Stimulated activated CD8-positive, alpha-beta memory T cell treated with anti-CD3 and anti-CD28 coated beads, Interleukin-4, amount 100 ng/mL, for 4 hours (primary cell): Measurements from ENCODE around the gene ST8SIA5.

ENCODE experiments used
- DNase-seq, 2 donors: peaks; one replicate each; pipeline ENCODE4 v3.0.0-alpha.2; 2020; ENCODE audit warnings: low read depth in 2 of 2, low spot score in 1 of 2

The ST8SIA5 gene

GRCh38 chr18:46675112-46675511, 81.7 kb downstream of the ST8SIA5 start:
- no peak for DNase-seq

DNA sequence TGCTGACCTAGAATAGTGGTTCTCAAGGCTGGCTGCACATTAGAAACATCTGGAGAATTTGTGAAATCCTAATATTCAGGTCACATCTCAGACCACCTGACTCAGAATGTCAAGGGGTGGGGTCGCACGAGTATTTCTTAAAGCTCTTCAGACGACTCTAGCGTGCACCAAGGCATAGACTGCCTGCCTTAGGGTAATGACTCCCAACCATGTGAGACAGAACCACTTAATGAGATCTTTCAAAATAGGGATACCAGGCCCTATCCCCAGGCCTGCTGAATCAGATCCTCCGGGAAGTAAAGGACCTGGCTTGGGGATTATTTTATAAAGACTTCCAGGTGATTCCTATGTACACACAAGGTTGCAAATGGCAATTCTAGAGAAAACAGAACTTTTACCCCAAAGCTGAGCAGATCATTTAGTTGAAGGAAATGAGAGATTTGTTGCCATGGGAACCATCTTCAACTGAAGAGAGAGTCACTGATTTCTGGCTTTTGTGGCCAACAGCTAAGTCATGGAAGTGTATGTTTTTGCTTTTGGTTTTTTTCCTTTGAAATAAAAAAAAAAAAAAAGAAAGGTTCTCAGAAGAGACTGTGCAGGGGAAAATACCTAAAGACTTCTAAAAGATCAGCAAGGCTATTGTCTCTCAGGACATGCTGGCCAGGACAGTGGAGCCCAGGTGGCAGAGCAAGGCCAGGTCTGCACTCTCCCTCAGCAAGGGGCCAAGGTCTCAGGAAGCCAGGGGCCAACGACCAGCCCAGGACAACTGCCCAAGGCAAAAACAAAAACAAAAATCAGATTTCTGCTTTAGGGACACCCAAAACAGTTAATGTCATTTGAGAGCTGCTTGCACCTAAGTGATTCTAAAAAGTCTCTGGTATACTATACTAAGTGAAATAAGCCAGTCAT, 84.5 kb downstream of the ST8SIA5 start:
- DNase-seq, result no peak

DNA sequence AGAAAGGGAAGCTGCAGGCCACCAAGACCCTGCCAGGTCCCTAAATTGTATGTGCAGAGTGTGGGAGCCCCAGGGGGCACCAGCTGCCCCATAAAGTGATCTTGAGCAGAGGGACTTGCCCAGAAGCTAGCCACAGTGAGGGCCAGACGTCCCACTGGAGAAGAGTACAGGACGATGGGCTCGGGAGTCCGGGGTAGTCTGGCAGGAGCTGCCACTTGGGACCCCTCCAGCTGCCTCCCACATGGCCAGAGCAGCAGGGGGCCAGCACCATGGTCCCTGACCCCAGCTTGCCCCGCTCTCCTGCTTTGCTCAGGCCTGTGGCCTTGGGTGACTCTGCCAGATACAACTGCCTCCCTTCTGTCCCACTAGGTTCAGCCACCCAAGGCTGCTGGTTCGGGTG, 88.2 kb downstream of the ST8SIA5 start:
- DNase-seq, result no peak

- DNase-seq, result no peak
These were observed 88.7 kb downstream of the ST8SIA5 start for GRCh38 chr18:46668135-46668534.

GRCh38 chr18:46663539-46663938, 93.3 kb downstream of the ST8SIA5 start:
- DNase-seq, result no peak

- no peak for DNase-seq
These were observed 95.7 kb downstream of the ST8SIA5 start for GRCh38 chr18:46660957-46661749.

DNA sequence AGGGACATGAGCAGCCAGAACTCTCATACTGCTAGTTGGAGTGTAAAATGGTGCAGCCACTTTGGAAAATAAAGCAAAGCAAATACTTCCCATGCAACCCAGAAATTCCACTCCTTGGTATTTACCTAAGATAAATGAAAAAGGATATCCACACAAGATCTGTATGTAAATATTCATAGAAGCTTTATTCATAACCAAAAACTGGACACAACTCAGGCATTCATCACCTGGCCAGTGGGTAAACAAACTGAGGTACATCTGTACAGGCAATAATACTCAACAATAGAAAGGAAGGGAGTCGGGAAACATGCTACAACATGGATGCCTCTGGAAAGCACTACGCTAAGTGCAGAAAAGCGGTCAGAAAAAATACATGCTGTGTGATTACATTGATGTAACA, 97.4 kb downstream of the ST8SIA5 start:
- no peak for DNase-seq

- no peak for DNase-seq
These were observed 99.5 kb downstream of the ST8SIA5 start, which contains the start of gene LOXHD1 for GRCh38 chr18:46657115-46657955. TSS of gene LOXHD1 (minus strand) at chr18:46657220. CDS start at chr18:46657033, 187 bp downstream.

DNA sequence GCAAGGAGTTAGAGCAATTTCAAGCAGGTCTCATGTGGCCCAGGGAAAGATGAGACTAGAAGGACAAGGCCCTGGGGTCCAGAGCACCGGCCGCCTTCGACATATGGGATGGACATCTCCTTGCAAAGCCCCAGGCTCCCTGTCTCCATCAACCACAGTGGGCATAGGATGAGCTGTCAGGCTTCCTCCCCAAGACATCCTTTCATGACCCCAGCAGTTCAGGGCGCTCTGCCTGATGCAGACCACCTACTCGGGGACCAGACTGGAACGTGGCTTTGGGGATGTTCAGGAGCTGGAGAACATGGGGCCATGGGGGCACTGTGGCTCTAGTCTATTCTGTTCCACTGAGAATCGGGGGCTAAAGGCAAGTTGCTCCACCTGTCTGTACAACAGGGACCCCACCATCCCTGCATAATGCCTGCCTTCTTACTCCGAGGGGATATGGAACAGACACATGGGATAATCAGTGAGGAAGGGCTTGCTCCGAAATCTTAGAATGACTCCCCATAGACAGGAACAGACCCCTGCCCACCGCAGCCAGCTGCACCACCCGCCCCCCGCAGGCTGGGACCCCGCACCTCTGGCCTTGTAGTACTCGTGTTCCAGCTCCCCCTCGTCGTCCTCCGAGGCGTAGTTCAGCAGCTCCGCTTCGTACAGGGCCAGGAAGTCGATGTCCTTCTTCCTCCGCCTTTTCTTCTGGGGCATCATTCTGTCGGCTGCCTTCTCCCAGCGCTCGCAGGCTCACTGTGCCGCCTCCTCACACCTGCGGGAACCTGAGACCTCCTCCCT, 100.3 kb downstream of the ST8SIA5 start:
- no peak for DNase-seq

DNA sequence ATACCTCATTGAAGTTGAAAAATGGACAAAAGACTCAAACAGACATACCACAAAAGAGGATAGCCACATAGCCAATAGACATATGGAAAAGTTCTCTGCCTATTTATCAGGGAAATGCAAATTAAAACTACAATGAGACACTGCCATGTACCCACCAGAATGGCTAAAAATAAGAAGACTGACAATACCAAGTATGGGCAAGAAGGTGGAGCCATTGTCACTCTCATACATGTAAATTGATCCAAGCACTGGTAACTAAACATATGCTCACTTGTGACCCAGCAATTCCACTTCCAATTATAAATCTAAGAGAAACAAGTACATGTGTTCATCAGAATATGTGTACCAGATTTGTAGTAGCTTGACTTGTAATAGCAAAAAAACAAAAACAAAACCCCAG, 104.5 kb downstream of the ST8SIA5 start:
- no peak for DNase-seq

- DNase-seq, result no peak
These were observed 106.2 kb downstream of the ST8SIA5 start for GRCh38 chr18:46650681-46651080.

DNA sequence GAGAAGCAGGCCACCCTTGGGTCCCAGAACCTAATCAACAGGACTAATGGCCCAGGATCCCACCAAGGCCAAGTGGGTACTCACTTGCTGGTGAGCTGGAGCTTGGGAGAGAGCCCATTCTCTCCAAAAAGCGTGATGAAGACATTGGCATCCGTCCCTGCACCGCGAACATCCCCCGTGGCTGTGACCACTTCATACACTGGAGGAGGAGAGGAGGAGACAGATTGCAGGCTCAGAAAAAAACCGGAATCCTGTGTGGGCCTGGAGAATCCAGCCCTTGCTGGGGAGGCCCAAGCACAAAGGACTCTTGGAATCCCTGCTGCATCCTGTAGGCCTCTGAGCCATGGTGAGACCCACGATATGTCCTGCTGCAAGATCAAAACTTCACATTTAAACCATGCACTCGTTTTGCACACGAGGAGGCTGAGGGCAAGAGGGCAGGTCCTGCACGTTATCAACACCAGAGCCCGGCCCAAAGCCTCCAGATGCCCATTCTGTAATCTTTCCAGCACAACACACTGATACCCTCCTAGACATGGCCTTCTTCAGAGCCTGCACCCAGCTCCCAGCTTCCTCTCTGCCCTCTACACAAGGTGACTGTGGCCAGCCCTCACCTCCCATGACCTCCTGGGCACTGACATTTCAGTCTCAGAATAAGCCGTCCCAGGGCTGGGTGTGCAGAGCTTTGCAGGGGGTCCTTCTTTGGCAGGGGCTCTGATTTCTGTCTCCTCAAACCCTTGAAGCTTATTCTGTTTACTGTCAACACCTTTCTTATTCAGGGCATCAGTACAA, 107.6 kb downstream of the ST8SIA5 start:
- no peak for DNase-seq

- no peak for DNase-seq
These were observed 110.4 kb downstream of the ST8SIA5 start for GRCh38 chr18:46646468-46646867.

GRCh38 chr18:46642561-46642960, 114.3 kb downstream of the ST8SIA5 start:
- no peak for DNase-seq

GRCh38 chr18:46641917-46642316, 114.9 kb downstream of the ST8SIA5 start:
- DNase-seq, result no peak

DNA sequence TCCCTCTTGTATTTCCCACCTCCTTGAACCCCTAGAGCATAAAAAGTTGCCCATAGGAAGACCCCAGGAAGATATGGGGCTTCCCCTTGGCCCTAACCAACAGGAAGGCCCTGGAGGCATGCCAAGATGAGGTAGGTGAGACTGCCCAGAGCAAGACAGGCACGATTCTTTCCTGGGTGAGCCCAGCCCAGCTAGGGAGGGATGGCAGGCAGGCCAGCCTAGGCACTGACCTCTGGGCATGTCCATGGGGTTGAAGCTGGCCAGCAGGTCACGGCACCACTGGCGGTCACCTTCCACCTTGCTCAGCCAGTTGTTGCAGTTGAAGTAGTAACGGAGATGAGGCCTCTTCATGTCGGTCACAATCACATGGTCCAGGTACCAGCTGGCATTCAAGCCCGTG, 117.5 kb downstream of the ST8SIA5 start:
- DNase-seq, result no peak

DNA sequence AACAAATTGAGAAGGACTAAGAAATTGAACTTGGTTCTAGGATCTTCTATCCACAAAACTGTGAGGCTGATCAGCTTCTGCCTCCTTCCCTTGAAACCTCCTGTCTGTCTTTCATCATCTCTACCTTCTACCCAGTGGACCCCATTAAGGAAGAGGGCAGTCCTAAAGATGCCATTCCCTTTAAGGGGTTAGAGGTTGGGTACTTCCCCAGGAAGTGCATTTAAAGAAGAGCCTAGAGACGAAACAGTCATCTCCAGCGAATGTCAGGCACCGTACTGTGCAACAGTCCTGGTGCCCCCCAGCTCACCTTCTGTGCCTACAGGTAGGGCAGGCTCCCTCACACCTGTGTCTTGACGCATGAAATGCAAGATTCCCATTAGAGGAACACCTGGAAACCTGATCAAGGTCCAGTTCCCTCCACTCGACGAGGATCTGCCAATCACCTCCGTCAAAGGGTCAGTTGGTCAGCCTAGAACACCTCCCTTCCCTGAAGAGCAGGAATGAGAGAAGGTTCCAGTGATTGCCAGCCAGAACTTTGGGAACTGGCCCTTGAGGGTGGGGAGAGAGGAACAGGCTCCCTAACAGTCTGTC, 120.7 kb downstream of the ST8SIA5 start:
- DNase-seq, result no peak

DNA sequence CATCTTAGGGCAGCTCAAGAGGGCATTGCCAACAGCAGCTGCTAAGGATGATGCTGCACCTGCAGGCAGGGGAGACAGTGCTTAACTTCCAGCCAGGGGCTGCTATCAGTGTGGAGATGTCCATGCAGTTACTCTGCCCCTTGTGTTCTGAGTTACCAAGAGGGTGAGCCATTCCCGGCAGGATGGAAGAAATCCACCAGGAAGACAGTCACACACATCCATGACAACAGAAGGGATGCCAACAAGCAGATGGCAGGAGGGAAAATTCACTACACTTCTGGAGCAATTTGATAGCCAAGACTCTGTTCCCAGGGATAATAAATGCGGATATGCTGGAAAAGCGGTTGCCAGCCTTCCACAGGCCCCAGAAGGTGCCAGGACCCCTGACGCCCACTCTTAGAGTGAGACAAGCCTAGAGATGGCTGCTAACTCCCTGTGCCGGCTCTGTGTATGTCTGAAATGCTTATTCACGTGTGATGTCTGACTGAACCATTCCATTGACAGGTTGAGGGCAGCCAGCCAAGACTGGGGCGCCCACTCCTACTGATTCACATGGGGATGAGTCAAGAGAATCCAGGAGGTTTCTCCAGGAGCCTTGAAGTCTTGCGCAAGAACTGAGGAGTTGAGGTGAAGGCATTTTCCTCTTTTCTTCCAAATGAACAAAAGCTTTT, 124.3 kb downstream of the ST8SIA5 start:
- DNase-seq, result no peak

GRCh38 chr18:46630991-46631390, 125.9 kb downstream of the ST8SIA5 start:
- DNase-seq, result no peak
